ENCODE data around the gene MARCHF10. TPM values are rescaled to one million over a fixed set of nuclear protein-coding genes. Genes with fewer than 3 reads are reported as not detected.

Gene MARCHF10
- not detected in 2 replicates for total RNA-seq

GRCh38 chr17:62807812-62808575, at the start of gene MARCHF10:
TSS of gene MARCHF10 (minus strand) at chr17:62808314. CDS start at chr17:62801735, 6,579 bp downstream.

Small RNAs within 50 kb of the gene (small RNA-seq; reads per million reads assigned to genes)
- gene RF00019 (not detected), gene RNU6-446P (not detected)

Other genes with a start within 250 kb of the MARCHF10 start
- gene MRC2, start 180.6 kb downstream of the MARCHF10 start, total RNA-seq = 247 and 254 TPM in 2 replicates
- gene TANC2, start 157.9 kb upstream of the MARCHF10 start, total RNA-seq = 23.3 and 25.8 TPM in 2 replicates

All from articular chondrocyte of knee joint (primary cell).